HG03378 (cell line): ENCODE results near the gene ARFGEF3.

ENCODE experiments used
- ATAC-seq: cut with Tn5 transposase; IDR thresholded peaks from one replicate; pipeline ENCODE4 v1.9.1; 2021; ENCODE audit warnings: mild to moderate bottlenecking, moderate library complexity; ENCODE audit not compliant: unreplicated experiment

The ARFGEF3 gene

DNA sequence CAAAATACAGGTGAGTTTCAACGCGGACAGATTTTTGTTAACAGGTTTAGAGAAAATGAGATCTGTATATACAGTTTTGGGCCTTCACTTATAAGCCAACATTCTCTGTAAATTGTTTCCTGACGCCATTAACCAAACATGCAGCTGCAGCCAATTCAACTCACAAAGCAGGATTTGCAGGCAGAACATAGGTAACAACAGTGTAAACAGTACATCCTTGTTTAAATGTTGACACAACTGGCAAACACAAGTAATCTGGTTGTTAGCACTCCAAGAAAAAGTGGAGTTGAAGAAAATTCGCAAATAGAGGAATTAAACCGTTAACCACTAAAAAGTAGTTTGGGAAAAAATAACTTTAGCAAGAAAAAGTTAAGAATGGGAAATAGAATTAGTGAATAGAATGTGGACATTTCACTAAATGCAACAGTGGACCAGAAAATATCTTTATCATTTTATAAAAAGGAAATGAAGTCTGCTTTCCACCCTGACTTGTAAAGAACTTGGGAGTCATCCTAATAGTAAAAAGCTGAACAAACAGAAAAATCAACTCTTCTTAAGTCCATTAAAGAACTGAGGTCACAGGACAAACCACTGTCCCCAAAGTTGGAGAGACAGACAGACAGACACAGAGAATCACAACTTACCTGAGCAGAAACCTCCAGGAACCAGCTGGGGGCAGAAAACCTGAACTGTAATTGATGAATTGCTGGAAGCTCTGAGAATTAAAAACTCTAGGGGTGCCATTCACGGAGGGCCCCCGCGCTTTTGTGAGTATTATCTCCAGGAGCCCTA is 226.0 kb downstream of the ARFGEF3 start:
- no peak for ATAC-seq

DNA sequence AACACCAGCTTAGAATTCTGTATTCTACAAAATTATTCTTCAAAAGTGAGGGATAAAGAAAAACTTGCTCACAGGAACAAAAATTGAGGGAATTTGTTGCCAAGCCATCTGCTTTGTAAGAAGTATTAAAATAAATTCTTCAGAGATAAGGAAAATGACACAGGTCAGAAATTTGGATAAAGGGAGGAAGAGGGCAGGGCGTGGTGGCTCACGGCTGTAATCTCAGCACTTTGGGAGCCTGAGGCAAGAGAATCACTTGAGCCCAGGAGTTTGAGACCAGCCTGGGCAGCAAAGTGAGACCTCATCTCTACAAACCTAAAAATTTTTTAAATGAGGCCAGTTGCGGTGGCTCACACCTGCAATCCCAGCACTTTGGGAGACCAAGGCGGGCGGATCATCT is 227.8 kb downstream of the ARFGEF3 start:
- no peak for ATAC-seq
